Coronary artery (tissue), 2 donors: ENCODE measurements around the gene MORN1.

Experiments
- DNase-seq: peaks from one replicate; pipeline ENCODE4 v3.0.0-alpha.2; 2017; ENCODE audit warnings: low spot score
- H3K27ac ChIP-seq, 2 donors: fragments of 200-600 bp; sonication (generic); one replicate each; pipeline ENCODE4 v1.5.1; 2016 to 2019
- H3K4me3 ChIP-seq: fragments of 200-600 bp; sonication (generic); 2 replicates; pipeline ENCODE4 v1.5.1; 2016; ENCODE audit warnings: mild to moderate bottlenecking, moderate library complexity
- TF ChIP-seq, protein P1 (sequence below): fragments of 200-600 bp; sonication (generic); IDR thresholded peaks from one replicate; pipeline ENCODE4 v1.5.1; 2019; ENCODE audit warnings: antibody characterized with exemption

Gene MORN1

DNA sequence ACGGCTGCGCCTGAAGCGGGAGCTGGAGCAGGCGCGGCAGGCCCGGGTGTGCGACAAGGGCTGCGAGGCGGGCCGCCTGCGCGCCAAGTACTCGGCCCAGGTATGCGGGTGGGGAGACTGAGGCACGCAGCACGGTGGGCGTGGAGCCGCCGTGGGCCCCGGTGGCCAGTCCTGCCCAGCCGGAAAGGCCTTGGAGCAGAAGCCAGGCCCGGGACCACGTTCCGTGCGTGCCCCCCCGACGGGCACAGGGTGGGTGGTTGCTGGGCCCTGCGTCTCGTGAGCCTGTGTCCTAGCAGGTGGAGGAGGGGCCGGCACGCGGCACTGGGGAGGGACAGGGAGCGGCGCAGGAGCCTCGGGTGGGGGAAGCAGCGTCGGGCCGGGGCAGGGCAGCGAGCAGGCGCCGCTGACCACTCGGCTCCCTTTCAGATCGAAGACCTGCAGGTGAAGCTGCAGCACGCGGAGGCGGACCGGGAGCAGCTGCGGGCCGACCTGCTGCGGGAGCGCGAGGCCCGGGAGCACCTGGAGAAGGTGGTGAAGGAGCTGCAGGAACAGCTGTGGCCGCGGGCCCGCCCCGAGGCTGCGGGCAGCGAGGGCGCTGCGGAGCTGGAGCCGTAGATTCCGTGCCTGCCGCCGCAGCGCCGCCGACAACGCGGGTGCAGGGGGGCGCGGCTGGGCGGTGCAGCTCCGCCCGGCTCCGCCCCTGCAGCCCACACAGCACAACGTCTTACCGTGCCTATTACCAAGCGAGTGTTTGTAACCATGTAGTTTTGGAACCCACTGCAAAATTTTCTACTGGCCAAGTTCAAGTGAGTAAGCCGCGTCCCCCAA is 85.0 kb downstream of the MORN1 start:
- no peak for DNase-seq
- no peak overlapping the region for H3K4me3 ChIP-seq

DNA sequence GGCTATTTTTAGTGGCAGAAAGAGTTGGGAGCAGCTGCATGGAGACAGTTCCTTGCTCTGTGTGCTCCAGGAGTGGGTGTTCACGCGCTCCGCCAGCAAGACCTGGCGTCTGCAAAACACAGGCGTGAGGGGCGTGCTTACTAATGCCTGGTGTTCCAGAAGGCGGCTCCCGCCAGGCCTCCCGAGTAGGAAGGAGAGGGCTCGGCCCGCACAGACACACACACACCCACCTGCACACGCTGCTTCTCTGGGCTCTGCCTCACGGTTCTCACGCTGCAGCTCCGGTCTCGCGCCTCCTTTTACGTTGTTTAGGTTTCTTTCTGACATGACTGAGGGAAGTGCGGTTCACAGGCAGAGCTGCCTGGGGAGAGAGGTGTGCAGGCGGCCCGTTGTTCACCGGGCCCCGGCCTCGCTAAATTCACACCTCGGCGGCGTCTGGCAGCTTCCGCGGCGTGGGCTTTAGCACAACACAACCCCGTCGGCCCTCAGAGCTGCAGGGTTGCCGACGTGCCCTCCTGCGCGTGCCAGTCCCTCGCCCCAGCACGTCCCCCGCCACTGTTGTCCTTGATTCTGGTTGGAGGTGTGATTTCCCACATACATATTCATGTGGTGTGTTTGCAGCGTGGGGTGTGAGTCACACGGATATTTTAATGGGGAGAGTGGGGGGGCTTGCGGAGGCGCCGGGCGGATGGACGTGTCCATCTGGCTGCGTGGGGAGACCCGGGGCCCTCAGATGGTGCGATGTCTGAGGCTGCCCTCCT is 86.3 kb downstream of the MORN1 start:
- TF ChIP-seq, protein P1, sequence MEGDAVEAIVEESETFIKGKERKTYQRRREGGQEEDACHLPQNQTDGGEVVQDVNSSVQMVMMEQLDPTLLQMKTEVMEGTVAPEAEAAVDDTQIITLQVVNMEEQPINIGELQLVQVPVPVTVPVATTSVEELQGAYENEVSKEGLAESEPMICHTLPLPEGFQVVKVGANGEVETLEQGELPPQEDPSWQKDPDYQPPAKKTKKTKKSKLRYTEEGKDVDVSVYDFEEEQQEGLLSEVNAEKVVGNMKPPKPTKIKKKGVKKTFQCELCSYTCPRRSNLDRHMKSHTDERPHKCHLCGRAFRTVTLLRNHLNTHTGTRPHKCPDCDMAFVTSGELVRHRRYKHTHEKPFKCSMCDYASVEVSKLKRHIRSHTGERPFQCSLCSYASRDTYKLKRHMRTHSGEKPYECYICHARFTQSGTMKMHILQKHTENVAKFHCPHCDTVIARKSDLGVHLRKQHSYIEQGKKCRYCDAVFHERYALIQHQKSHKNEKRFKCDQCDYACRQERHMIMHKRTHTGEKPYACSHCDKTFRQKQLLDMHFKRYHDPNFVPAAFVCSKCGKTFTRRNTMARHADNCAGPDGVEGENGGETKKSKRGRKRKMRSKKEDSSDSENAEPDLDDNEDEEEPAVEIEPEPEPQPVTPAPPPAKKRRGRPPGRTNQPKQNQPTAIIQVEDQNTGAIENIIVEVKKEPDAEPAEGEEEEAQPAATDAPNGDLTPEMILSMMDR = no peak
- DNase-seq = no peak
- H3K27ac ChIP-seq = no peak overlapping the region
- H3K4me3 ChIP-seq = no peak overlapping the region

More for the DNA sequence above, 85.0 kb downstream of the MORN1 start:
- TF ChIP-seq, protein P1 = no peak
- no peak overlapping the region for H3K27ac ChIP-seq

DNA sequence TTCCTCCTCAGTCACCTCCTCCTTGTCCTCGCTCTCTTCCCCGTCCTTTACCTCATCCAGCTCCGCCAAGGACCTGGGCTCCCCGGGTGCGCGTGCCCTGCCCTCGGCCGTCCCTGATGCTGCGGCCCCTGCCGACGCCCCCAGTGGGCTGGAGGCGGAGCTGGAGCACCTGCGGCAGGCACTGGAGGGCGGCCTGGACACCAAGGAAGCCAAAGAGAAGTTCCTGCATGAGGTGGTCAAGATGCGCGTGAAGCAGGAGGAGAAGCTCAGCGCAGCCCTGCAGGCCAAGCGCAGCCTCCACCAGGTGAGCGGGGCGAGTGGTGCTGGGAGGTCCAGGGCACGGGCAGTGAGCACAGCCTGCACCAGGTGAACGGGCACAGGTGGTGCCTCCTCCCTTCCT is 87.1 kb downstream of the MORN1 start:
- TF ChIP-seq, protein P1 = no peak
- Histone ChIP-seq H3K27ac (no peak overlapping the region), H3K4me3 (no peak overlapping the region)
- DNase-seq = no peak

DNA sequence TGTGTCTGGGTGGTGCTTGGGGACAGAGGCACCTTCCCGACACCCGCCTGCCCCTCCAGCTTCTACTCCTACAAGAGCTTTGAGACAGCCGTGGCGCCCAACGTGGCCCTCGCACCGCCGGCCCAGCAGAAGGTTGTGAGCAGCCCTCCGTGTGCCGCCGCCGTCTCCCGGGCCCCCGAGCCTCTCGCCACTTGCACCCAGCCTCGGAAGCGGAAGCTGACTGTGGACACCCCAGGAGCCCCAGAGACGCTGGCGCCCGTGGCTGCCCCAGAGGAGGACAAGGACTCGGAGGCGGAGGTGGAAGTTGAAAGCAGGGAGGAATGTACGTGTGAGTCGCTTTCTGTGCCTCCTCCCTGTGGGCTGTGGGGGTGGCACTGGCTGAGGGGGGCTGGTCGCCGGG is 87.6 kb downstream of the MORN1 start:
- Histone ChIP-seq H3K27ac (no peak overlapping the region), H3K4me3 (no peak overlapping the region)
- TF ChIP-seq, protein P1 = no peak
- DNase-seq = no peak

DNA sequence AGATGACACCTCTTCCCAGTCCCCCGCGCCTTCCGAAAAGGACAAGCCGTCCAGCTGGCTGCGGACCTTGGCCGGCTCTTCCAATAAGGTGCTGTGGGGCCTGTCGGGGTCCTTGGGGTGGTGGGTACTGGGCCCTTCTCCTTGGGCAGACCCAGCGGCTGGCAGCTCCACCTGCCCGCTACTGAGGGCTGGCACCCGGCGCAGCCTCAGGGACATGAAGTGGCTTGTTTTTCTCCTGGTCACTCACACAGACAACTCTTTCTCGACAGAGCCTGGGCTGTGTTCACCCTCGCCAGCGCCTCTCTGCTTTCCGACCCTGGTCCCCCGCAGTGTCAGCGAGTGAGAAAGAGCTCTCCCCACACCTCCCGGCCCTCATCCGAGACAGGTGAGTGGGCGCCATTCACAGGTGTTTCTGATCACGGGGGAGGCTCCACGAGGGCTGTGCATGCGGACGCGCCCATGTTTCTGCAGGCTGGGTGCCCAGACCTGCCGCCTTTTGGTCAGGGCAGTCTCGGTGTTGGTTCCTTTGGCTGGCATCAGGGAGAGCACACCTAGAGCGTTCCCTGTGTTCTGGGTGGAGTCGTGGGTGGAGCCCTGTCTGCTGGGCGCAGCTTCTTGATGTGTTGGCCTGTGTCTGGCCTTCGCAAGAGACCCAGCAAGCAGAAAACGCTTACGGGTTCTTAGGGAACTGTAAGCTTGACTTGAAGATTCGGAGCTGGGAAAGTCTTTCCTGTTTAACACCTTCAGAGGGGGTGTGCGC is 88.2 kb downstream of the MORN1 start:
- no peak for DNase-seq
- no peak overlapping the region for H3K4me3 ChIP-seq
- TF ChIP-seq, protein P1 = no peak
- peak overlapping the region in 1 of 2 donors; percentile 92 for H3K27ac ChIP-seq

DNA sequence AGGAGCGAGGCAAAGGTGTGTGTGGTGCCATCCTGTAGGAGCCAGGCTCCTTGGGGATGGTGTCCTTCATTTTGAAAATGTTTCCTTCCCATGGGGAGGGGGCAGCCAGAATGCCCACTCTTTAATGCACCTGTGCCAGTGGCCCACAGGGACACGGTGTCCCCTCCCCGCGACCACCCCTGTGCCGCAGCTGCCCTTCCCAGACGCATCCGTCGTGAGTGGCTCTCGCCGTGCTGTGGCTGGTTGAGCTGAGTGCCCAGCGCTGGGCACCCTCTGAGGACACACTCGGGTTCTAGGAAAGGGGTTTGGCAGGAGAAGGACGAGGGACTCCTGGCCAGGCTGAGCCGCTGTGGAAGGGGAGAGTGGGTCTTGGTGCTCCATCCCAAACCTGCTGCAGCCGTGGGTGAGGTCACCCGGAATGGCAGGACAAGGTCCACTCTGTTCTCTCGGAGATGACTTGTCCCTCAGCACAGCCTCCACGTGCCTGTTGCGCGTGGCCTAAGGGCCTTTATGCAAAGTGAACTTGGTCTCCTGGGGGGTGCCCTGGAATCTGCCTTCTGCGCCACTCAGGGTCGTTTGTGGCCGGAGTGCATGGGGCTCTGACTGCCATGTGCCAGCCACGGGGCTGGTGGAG is 88.9 kb downstream of the MORN1 start:
- DNase-seq = no peak
- Histone ChIP-seq H3K4me3 (no peak overlapping the region), H3K27ac (peak overlapping the region; percentile 81 to 92)
- TF ChIP-seq, protein P1 = no peak
